Measurements from ENCODE around the gene EXOC7. TPM values are rescaled to one million over a fixed set of nuclear protein-coding genes. Genes with fewer than 3 reads are reported as not detected.

The EXOC7 gene
- total RNA-seq, 6 experiments from 2014 or later: 134 to 157 (median 144) TPM

- TF ChIP-seq CTCF (IDR thresholded peaks at IDR 0.05): no peak
- DNase-seq: no peak
- no peaks in the 10 kb centered on the region for H3K9me3 Mint-ChIP-seq
- no peaks in the 10 kb centered on the region for H3K36me3 Mint-ChIP-seq (ENCODE audit: low read depth)
- no peaks in the 10 kb centered on the region for H3K4me1 Mint-ChIP-seq (ENCODE audit: low read depth)
- no peak overlapping the region for H3K27ac Mint-ChIP-seq
- H3K27me3 Mint-ChIP-seq (ENCODE audit: insufficient read depth): peaks cover 16% of the 10 kb centered on the region; the same call in 1 of the 2 replicates
- H3K4me3 Mint-ChIP-seq: no peak overlapping the region
Measured at GRCh38 chr17:76123191-76123499, 19.6 kb upstream of the EXOC7 start.

- Mint-ChIP-seq H3K4me3 (no peak overlapping the region), H3K9me3 (no peaks in the 10 kb centered on the region), H3K36me3 (ENCODE audit: low read depth) (no peaks in the 10 kb centered on the region), H3K27ac (no peak overlapping the region; the same call in 1 of the 2 replicates), H3K27me3 (ENCODE audit: insufficient read depth) (peaks cover 16% of the 10 kb centered on the region; the same call in 1 of the 2 replicates), H3K4me1 (ENCODE audit: low read depth) (no peaks in the 10 kb centered on the region)
- no peak for TF ChIP-seq CTCF (IDR thresholded peaks at IDR 0.05)
- no peak for DNase-seq
Measured at GRCh38 chr17:76122431-76123190, 19.0 kb upstream of the EXOC7 start.

GRCh38 chr17:76121932-76122430 is 18.4 kb upstream of the EXOC7 start:
- no peak overlapping the region for H3K4me3 Mint-ChIP-seq
- H3K27me3 Mint-ChIP-seq (ENCODE audit: insufficient read depth): peaks cover 13% of the 10 kb centered on the region; the same call in 1 of the 2 replicates
- H3K4me1 Mint-ChIP-seq (ENCODE audit: low read depth): no peaks in the 10 kb centered on the region
- TF ChIP-seq CTCF (IDR thresholded peaks at IDR 0.05): no peak
- H3K36me3 Mint-ChIP-seq (ENCODE audit: low read depth): no peaks in the 10 kb centered on the region
- no peak overlapping the region; the same call in 1 of the 2 replicates for H3K27ac Mint-ChIP-seq
- no peaks in the 10 kb centered on the region for H3K9me3 Mint-ChIP-seq
- no peak for DNase-seq

- Mint-ChIP-seq H3K9me3 (no peaks in the 10 kb centered on the region), H3K4me3 (no peak overlapping the region), H3K36me3 (ENCODE audit: low read depth) (no peaks in the 10 kb centered on the region), H3K4me1 (ENCODE audit: low read depth) (no peaks in the 10 kb centered on the region), H3K27me3 (ENCODE audit: insufficient read depth) (peaks cover 12% of the 10 kb centered on the region; the same call in 1 of the 2 replicates), H3K27ac (no peak overlapping the region)
- no peak for TF ChIP-seq CTCF (IDR thresholded peaks at IDR 0.05)
- DNase-seq: no peak
Measured at GRCh38 chr17:76120658-76121008, 17.0 kb upstream of the EXOC7 start.

GRCh38 chr17:76119409-76120371 is 16.1 kb upstream of the EXOC7 start:
- TF ChIP-seq CTCF (IDR thresholded peaks at IDR 0.05): no peak
- Mint-ChIP-seq H3K36me3 (ENCODE audit: low read depth) (no peaks in the 10 kb centered on the region), H3K9me3 (no peaks in the 10 kb centered on the region), H3K4me3 (no peak overlapping the region), H3K4me1 (ENCODE audit: low read depth) (no peaks in the 10 kb centered on the region), H3K27ac (no peak overlapping the region), H3K27me3 (ENCODE audit: insufficient read depth) (peaks cover 7% of the 10 kb centered on the region; the same call in 1 of the 2 replicates)
- DNase-seq: no peak
